ENCODE results near the gene NOTCH1.
"Not testable (repeated sequence)": the region's sequence is repeated elsewhere in the genome, so short reads cannot be mapped to it uniquely, and the experiment has no call there.

Gene NOTCH1

DNA sequence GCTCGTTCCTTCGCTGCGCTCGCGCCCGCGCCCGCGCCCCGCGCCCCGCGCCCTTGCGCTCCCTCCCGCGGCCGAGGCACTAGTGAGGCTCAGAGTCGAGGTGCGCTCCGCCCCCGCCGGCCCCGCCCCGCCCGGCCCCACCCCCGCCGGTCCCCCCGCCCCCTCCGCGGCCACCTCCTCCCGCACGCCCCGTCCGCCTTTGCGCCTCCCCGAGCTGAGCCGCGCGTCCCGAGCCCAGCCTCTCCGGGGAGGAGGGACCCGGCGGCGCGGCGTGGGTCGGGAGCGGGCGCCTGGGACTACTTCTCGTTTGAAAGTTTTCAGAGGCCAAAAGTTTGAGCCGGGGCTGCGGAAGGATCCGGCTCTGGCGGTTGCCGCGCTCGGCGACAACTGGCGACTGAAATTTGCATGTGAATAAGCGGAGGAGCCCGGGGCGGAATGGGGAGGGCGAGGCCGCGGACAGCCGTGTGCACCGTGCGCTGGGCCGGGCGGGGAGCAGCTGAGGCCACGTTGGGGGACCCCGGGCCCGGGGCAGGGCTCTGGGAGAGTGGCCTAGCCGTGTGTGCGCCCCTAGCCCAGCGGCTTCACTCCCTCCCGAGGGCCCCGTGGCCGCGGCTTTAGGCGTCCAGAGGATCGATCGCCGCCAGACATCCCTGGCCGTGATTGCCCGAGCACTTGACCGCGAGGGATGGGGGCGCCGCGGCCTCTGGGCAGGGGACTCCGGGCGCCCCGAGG lies at the start of gene NOTCH1:
Gene NOTCH1 (minus strand): TSS at position 84 of the 732 bp plus-strand sequence. CDS start 262 bp downstream, outside the sequence.
- DNase-seq (ENCODE audit: low spot score), result peak; percentile 89

DNA sequence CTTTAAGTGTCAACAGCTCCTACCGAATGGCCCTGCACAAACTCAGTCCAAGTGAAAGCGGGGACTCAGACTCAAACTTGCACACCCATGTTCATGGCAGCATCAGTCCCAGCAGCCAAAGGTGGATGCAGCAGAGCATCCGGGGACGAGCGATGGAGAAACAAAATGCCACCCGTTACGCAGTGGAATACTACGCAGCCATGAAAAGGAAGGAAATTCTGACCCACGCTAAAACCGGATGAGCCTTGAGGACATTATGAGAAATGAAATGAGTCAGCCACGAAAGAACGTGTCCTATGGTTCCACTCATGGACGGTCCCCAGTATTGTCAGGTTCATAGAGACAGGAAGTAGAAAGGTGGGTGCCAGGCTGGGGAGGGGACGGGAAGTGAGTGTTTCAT lies 48.6 kb upstream of the NOTCH1 start:
- no peak for DNase-seq (ENCODE audit: low spot score)

DNA sequence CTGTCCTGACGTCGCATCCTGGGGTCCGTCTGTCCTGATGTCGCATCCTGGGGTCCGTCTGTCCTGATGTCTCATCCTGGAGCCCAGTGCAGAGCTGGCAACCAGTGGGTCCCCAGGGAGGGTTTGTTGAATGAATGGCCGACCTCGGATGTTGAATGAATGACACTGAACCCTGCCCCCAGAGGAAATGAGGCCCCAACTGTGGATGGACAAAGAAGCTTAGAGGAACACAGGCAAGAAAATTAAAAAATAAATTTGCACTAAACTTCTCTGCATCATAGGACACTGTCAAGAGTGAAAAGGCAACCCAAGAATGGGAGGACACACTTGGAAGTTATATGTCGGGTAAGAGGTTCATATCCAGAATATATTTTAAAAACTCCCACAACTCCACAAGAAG lies 47.7 kb upstream of the NOTCH1 start:
- DNase-seq (ENCODE audit: low spot score), result no peak

DNA sequence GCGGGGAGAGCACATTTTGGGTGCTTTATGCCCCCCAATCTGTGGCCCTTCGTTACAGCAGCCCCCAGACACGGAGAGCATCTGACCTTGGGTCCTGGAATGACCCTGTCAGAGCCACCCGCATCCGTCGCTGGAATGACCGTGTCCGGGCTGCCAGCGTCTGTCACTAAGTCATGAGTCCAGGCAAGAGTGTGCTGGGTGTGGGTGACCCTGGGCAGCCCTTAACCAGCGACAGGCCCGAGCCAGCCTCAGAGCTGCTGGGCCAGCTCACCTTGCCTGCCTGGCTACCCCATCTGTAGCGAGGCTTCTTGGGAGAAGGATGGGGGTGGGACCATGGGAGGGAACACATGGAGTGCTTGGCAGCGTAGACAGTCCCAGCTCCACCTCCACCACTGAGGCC lies 46.8 kb upstream of the NOTCH1 start:
- no peak for DNase-seq (ENCODE audit: low spot score)

DNA sequence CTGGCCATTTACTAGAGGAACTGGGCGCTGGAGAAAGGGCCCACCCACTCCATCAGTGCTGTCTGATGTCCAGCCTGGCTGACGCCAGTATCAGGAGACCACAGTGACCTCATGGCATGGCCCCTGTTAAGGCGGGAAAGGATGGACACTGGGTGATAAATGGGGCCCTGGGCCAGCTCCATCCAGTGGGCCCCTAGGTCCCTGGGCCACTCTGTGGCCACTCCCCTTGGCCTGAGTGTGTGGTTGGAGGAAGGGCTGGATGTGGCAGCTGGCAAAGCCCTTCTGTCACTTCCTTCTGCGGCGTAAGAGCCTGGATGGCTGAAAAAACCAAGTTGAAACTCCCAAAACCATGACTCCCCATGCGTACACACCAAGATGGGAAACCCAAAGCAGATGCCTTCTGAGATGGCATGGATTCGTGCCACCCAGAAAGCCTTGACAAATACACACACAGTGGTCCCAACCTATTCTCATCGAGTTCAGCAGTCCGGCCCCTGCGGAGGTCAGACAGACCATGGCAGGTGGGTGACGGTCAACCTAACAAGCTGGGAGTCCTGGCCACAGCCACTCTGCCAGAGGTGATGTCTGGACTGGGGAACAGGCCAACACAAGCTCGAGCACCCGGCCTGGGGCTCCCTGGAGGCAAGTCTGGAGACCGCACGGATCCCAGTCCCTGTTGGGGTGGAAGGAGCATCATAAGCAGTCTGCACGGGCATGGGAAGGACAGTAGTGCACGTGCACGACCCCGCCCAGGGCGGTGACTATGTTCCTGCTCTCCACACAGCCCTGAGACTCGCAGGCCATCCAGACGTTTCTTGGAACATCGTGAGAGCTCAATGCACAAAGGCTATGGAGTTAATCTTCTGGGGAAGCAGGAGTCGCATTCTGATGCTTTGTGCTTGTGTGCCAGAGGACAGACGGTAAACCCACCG lies 45.2 kb upstream of the NOTCH1 start:
- DNase-seq (ENCODE audit: low spot score), result no peak

DNA sequence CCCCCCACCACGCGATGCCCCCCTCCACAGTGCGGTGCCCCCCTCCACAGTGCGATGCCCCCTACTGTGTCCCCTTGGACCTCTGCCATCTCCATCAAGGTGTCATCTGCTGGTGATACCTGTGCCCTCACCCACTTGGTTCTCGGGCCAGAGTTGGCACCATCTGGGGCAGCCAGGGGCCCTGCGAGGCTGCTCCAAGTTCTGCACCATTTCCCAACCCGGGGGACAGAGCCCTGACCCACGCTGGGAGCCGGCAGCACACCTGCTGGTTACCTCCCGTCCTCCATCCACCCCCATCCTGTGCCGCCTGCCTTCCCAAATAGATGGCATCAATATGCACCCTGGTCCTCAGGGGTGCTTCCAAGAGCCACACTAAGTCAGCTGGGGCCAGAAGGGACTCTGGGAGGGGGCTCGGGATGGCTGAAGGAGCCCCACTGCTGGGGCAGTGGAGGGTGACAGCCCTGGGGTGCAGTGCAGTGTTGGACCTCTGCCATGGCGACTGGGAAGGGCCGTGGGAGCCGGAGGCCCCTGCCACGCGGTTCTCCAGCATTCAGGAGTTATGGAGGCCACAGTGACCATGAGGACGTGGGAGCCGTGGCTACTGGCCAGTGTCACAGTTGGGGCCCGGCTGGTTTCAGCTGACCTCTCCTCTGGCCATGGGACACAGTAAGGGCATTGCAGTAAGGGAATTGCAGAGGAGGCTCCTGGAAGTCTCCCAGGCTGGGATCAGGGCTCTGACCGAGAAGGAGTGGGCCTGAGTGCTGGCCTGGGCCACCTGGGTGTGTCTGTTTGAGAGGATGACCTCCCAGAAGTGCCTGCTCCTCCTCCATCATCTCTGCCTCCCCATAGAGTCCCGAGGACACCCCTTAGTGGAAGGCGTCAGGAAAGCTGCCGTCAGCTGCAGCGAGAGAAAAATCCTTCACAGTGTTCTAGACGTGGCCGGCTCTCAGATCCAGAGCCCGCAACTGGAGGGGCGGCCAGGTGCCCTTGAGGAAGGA lies 44.2 kb upstream of the NOTCH1 start:
- DNase-seq (ENCODE audit: low spot score), result no peak

DNA sequence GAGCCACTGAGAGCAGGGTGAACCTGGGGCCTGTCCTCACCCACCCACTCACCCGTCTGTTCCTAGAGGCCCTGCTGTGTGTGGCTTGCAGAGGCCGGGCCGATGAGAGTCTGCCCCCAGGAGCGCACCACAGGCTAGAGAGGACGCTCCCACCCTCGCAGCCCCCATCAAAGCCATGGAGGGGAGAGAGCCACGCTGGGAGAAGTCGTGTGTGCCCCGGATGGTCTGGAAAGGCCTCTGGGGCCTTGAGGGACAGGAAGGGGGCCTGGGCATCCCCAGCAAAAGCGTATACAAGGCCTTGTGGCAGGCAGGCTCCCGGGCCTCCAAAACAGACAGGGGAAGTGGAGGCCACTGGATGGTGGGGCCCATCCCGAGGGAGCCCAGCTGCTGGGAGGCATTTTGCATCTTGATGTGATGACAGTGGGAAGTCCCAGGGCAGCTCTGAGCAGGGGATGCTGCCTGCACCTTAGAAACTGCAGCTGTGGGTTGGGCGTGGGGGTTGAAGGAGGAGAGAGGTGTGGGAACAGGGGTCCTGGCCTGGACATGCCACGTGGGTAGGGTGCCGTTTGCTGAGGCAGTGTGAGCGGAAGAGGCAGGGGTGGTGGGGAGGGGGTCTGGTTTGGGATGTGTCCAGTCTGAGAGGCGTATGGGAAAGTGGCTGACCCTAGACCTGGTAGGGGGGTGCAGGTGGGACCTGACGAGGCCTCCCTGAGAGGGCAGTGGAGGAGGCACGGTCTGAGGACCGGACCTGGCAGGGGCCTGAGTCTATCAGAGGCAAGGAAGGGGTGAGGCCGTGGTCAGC lies 43.0 kb upstream of the NOTCH1 start:
- no peak for DNase-seq (ENCODE audit: low spot score)

DNA sequence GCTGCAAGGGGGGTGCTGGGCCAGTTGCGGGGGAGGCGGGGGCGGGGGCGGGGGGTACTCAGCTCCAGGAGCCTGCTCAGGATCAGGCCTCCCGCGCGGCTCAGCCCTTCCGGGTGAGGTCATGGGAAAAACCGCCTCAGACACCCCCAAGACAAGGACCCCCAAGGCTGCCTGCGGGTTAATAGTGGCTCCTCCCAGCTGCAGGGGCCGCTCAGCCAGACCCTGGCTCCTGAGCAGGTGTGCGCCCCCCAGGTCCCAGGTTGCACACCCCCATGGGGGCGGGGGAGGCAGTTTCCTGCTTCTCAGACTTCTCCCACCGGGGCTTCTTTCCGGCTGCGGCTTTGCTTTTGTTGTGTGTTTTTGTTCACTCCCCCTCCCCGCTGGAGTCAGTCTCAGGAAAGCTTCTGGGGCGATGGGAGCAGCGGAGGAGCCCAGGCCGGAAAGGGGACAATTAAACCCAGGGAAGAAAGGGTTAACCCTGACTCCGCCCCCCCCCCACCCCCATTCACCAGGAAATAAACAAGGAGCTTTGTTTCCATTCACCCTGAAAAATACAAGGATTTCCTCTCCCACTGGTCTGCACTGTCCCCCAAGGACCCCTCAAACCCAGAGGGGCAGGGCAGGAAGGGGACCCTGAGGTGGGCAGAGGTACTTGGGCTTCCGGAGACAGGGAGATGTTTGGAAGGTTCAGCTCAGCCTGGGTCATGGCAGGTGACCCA lies 42.3 kb upstream of the NOTCH1 start:
- no peak for DNase-seq (ENCODE audit: low spot score)

DNA sequence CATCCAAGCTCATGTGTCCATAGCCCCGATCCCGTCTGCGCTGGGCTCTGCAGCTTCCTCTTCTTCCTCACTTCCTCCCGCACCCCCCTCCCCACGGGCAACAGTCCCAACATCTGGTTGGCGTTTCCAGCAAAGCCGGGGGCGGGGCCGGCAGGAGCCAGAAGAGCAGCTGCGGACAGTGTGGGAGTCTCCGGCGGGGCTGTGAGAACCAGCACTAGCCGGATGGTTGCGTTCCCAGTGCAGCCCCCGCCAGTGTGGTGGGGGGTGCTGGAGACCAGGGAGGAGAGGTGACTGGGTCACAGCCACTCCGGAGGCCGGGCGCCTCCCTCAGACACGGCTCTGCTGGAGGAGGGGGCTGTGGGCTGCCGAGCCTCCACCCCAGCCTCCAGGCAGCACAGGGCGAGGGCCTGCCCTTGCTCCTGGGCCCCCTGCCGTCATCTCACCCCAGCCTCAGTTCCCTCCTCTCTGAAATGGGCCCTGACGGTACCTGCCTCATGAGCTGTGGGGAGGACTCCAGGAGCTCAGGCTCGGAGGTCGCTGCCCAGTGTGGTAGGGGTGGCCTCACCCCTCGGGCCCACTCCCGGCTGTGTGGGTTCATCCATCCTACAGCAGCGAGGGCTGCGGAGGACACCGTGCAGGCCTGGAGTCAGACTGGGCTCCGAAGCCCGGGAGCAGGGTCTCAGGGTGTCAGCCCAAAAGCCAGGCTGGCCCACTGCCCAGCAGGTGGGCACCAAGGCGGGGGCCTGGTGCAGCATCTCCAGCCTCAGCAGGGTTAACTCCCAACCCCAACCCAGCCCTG lies 41.5 kb upstream of the NOTCH1 start:
- DNase-seq (ENCODE audit: low spot score), result no peak

DNA sequence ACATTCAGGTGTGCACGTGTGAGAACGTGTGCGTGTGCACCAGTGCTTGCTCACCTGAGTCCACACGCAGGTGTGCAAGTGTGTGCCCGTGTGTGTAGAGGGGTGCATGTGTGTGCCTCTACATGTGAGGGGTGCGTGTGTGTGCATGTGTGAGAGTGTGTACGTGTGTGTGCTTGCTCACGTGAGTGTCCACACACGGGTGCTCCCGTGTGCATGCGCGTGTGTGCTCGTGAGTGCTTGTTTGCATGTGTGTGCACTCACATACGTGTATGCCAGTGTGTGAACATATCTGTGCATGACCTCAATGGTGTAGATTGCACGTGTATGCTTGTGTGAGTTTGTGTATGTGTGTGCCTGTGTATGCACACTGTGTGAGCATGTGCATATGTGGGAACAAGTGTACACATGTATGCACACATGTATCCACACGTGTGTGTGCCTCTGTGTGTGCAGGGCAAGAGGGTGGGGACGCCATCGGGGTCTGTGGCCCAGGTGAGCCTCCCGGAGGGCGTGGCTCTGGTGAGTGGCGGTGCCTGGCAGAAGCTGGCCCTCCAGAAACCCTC lies 40.6 kb upstream of the NOTCH1 start:
- no peak for DNase-seq (ENCODE audit: low spot score)

DNA sequence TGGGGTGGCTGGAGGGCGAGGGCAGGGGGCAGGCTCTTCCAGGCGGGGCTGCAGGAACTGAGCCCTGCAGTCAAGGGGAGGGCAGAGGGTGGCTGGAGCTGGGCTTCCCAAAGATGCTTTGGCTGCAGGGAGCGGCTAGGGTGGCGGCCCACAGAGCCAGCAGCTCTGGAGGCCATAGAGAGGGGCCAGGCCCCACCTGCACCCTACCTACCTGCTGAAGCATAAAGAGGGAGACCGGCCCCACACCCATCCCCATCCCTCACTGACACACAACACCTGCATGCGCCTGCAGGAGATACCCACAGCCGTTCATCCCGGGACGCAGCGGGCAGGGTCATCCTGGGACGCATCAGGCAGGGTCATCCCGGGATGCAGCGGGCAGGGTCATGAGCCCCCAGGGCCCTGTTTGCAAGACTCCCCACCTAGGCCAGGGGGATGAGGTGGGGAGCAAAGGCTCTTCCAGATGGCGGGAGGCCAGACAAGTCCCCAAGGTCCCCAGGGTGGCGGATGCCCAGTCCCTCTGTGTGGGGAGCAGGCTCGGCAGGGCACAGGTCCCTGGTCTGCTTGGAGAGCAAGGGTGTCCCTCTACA lies 39.8 kb upstream of the NOTCH1 start:
- no peak for DNase-seq (ENCODE audit: low spot score)

DNA sequence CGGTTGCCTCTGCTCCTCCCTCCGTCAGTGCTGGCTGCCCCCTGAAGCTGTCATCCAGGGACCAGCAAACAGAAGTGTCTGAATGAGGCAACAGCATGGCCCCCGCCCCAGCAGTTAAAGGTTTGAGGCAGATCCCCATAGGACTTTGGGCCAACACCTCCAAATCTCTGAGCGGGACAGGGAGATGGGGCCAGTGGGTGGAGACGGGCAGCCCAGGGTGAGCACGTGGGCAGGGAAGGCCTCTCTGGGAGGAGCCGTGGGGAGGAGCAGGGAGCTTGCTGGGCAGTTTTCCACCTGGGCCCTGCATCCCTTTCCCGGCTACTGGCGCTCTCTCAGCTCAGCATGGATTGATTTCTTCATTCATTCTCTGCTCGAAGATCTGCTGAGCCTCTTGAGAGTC lies 39.1 kb upstream of the NOTCH1 start:
- DNase-seq (ENCODE audit: low spot score), result no peak

DNA sequence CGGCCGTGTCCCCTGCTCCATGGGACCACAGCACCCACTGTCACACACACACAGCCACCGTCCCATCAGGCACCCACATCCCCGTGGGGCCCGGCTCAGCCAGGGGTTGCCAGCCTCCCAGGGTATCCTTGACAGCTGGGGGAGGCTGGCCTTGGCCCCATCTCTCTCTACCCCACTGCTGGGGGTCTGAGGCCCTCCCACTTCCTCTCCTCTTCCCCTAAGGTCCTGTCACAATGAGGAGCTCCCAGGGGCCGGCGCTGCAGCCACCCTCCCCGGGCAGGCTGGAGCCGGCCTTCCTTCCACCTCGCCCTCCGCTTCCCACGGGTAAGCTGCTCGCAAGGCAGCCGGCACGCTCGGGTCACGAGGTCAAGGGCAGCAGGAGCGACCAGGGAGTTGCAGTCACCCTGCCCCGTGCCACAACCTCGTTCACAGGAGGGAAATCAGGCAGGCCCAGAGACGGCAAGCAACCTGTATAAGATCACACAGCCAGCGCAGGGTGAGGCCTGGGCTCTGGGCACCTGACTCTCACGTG lies 38.6 kb upstream of the NOTCH1 start:
- no peak for DNase-seq (ENCODE audit: low spot score)

DNA sequence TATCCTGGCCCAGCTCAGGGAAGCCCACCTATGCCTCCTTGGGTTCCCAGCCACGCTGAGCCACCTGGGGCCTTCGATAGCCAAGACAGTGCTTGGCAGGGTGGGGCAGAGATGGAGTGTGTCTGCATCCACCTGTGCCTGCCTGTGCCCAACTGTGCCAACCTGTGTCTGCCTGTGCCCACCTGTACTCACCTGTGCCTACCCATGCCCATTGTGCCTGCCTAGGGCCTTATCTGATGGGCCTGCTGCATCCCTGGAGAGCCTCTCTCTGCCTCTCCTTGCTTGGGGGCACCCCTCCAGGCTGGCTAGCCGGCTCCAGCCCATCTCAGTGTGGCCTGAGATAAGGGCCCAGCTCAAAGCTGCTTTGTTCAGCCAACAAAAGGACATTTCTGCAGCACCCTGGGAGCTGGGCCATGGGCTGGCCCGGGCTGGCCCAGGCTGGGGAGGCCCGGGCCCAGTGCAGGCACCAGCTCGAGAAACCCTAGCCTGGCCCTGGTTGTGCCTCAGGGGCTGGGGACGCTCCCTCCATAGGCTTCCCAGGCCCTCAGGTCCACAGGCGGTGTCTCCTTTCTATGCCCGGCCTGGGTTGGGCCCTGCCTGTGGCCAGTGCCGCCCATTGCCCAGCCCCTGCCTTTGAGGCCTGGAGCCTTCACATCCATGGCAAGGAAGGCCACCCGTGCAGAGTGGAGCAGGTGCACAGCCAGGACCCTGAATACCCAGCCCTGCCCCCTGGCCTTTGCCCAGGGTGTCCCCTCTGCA lies 37.3 kb upstream of the NOTCH1 start:
- no peak for DNase-seq (ENCODE audit: low spot score)

DNA sequence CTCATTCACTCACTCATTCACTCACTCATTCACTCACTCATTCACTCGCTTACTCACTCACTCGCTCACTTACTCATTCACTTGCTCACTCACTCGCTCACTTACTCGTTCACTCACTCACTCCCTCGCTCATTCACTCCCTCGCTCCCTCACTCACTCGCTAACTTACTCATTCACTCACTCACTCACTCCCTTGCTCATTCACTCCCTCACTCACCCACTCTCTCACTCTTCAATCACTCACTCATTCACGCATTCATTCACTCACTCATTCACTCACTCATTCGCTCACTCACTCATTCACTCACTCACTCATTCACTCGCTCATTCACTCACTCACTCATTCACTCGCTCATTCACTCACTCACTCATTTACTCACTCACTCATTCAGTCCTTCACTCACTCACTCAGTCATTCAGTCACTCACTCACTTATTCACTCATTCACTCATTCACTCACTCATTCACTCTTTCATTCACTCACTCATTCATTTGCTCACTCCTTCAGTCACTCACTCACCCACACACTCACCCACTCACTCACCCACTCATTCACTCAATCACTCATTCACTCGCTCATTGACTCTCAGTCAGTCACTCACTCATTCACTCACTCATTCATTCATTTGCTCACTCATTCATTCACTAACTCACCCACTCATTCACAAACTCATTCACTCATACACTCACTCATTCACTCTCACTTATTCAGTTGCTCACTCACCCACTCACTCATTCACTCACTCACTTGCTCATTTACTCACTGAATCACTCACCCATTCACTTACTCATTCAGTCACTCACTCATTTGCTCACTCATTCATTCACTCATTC lies 36.0 kb upstream of the NOTCH1 start:
- no peak for DNase-seq (ENCODE audit: low spot score)

DNA sequence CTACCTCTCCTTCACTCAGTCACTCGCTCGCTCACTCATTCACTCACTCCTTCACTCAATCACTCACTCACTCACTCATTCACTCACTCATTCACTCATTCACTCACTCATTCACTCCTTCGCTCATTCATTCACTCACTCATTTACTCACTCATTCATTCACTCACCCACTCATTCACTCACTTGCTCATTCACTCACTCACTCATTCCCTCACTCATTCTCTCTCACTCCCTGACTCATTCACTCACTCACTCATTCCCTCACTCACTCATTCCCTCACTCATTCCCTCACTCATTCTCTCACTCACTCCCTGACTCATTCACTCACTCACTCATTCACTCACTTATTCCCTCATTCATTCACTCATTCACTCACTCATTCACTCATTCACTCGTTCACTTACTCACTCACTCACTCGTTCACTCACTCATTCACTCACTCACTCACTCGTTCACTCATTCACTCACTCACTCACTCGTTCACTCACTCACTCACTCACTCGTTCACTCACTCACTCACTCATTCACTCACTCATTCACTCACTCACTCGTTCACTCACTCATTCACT lies 33.9 kb upstream of the NOTCH1 start:
- not testable (repeated sequence) for DNase-seq (ENCODE audit: low spot score)

Data from CD4-positive, alpha-beta T cell treated with Interleukin-6 at 100 ng/mL for 8 hours (primary cell).